Activated CD8-positive, alpha-beta memory T cell treated with anti-CD3 and anti-CD28 coated beads for 4 hours (primary cell): ENCODE data around the gene SORCS3.
"Not testable (repeated sequence)": the region's sequence is repeated elsewhere in the genome, so short reads cannot be mapped to it uniquely, and the experiment has no call there.

Experiments
- DNase-seq, 2 donors: peaks; one replicate each; pipeline ENCODE4 v3.0.0-alpha.2; 2020; ENCODE audit warnings: low read depth in 2 of 2

Gene SORCS3

GRCh38 chr10:104689547-104689946, 48.5 kb downstream of the SORCS3 start:
- no peak for DNase-seq

GRCh38 chr10:104690101-104690500, 49.0 kb downstream of the SORCS3 start:
- DNase-seq, result no peak

- no peak for DNase-seq
Measured at GRCh38 chr10:104690959-104691358, 49.9 kb downstream of the SORCS3 start.

- no peak for DNase-seq
Measured at GRCh38 chr10:104694074-104694473, 53.0 kb downstream of the SORCS3 start.

GRCh38 chr10:104703262-104703661, 62.2 kb downstream of the SORCS3 start:
- DNase-seq, result not testable (repeated sequence)

GRCh38 chr10:104706886-104707285, 65.8 kb downstream of the SORCS3 start:
- DNase-seq, result no peak

- DNase-seq, result no peak
Measured at GRCh38 chr10:104707602-104708459, 66.7 kb downstream of the SORCS3 start.

- DNase-seq, result no peak
Measured at GRCh38 chr10:104711302-104711721, 70.2 kb downstream of the SORCS3 start.

- not testable (repeated sequence) for DNase-seq
Measured at GRCh38 chr10:104730593-104730992, 89.5 kb downstream of the SORCS3 start.

- no peak for DNase-seq
Measured at GRCh38 chr10:104731192-104731591, 90.1 kb downstream of the SORCS3 start.

- no peak for DNase-seq
Measured at GRCh38 chr10:104732222-104732621, 91.1 kb downstream of the SORCS3 start.

GRCh38 chr10:104734433-104734832, 93.3 kb downstream of the SORCS3 start:
- no peak for DNase-seq

- no peak for DNase-seq
Measured at GRCh38 chr10:104735036-104735756, 94.1 kb downstream of the SORCS3 start.

GRCh38 chr10:104735757-104736391, 94.8 kb downstream of the SORCS3 start:
- DNase-seq, result no peak

- DNase-seq, result no peak
Measured at GRCh38 chr10:104741127-104741526, 100.0 kb downstream of the SORCS3 start.

GRCh38 chr10:104744052-104744451, 103.0 kb downstream of the SORCS3 start:
- no peak for DNase-seq

- DNase-seq, result no peak
Measured at GRCh38 chr10:104750291-104750690, 109.2 kb downstream of the SORCS3 start.

GRCh38 chr10:104762793-104763192, 121.7 kb downstream of the SORCS3 start:
- no peak for DNase-seq

- no peak for DNase-seq
Measured at GRCh38 chr10:104766341-104766740, 125.3 kb downstream of the SORCS3 start.

- DNase-seq, result no peak
Measured at GRCh38 chr10:104767282-104767681, 126.2 kb downstream of the SORCS3 start.

GRCh38 chr10:104767745-104768144, 126.7 kb downstream of the SORCS3 start:
- DNase-seq, result no peak

GRCh38 chr10:104773105-104773504, 132.0 kb downstream of the SORCS3 start:
- no peak for DNase-seq
